A549 (cell line): Measurements from ENCODE around the gene LGALS3BP. TPM values are rescaled to one million over a fixed set of nuclear protein-coding genes. Genes with fewer than 3 reads are reported as not detected.

Experiments used
- ATAC-seq, 2 experiments: fragments of 200-7000 bp in 1 of 2; fragments of >200 bp in 1 of 2; cut with Nextera tagmentation in 1 of 2; cut with Tn5 transposase in 1 of 2; 3 replicates each; pipeline versions ENCODE4 v1.8.0 to v1.9.1; 2018 to 2020; ENCODE audit warnings: mild to moderate bottlenecking in 1 of 2, moderate library complexity in 1 of 2
- CTCF ChIA-PET: fragments of 300-600 bp; sonication (Branson Sonifier 250); formaldehyde crosslinking; extraction: SDS; loops from one replicate; lab custom pipeline; 2021; ENCODE audit warnings: antibody characterized with exemption, inconsistent platforms; lab: Yijun Ruan, JAX
- POLR2A ChIA-PET: fragments of 350-600 bp; formaldehyde crosslinking; extraction: SDS; loops from one replicate; lab custom pipeline; 2021; ENCODE audit warnings: antibody characterized with exemption, inconsistent platforms; lab: Yijun Ruan, JAX
- DNase-seq, 2 experiments: peaks; one replicate each; pipeline versions ENCODE4 v3.0.0 to v3.0.0-alpha.2; 2011 to 2016; ENCODE audit warnings: low read depth in 1 of 2, low spot score in 1 of 2
- FAIRE-seq: peaks from 2 replicates; lab custom pipeline; 2011; peaks lifted over from hg19 to GRCh38; lab: Jason Lieb, UNC
- H3K27ac ChIP-seq, 2 experiments: fragments of >200 bp; sonication (Bioruptor Twin); formaldehyde crosslinking; 3 replicates each; pipeline ENCODE4 v1.5.1; 2016 to 2017
- H3K4me1 ChIP-seq: fragments of >200 bp; sonication (Bioruptor Twin); formaldehyde crosslinking; 3 replicates; pipeline ENCODE4 v1.6.1; 2016
- H3K4me2 ChIP-seq: fragments of >200 bp; sonication (Bioruptor Twin); formaldehyde crosslinking; 3 replicates; pipeline ENCODE4 v1.6.1; 2016
- H3K4me3 ChIP-seq: fragments of >200 bp; sonication (Bioruptor Twin); formaldehyde crosslinking; 3 replicates; pipeline ENCODE4 v1.5.1; 2016
- H3K9me3 ChIP-seq: fragments of >200 bp; sonication (Bioruptor Twin); formaldehyde crosslinking; 3 replicates; pipeline ENCODE4 v1.6.1; 2016
- BHLHE40 ChIP-seq: IDR thresholded peaks from 2 replicates; pipeline ENCODE4 v1.6.1; 2012; ENCODE audit warnings: low read depth, low read length, inconsistent platforms
- CEBPB ChIP-seq, 2 experiments: fragments of >200 bp in 1 of 2; sonication (Bioruptor Twin) in 1 of 2; formaldehyde crosslinking in 1 of 2; IDR thresholded peaks; 2 replicates each; pipeline ENCODE4 v1.6.1; 2012 to 2016
- EHF ChIP-seq: fragments of 250-450 bp; sonication (Bioruptor Pico); IDR thresholded peaks from 2 replicates; pipeline ENCODE4 v1.5.0; 2020; ENCODE audit warnings: mild to moderate bottlenecking
- EHMT2 ChIP-seq: fragments of 200-600 bp; sonication (generic); IDR thresholded peaks from 2 replicates; pipeline ENCODE4 v1.6.1; 2016; ENCODE audit warnings: antibody characterized with exemption, low read depth, mild to moderate bottlenecking, moderate library complexity
- FOSL2 ChIP-seq, 2 experiments: fragments of 450-650 bp in 1 of 2; fragments of >200 bp in 1 of 2; sonication (Bioruptor Twin) in 1 of 2; formaldehyde crosslinking; IDR thresholded peaks; 2 replicates each; pipeline versions ENCODE4 v1.5.0 to v1.6.1; 2016 to 2020; ENCODE audit warnings: mild to moderate bottlenecking in 1 of 2, moderate library complexity in 1 of 2
- GATA3 ChIP-seq: IDR thresholded peaks from 2 replicates; pipeline ENCODE4 v1.6.1; 2012; ENCODE audit warnings: borderline replicate concordance
- HEYL ChIP-seq: fragments of 250-450 bp; sonication (Bioruptor Pico); IDR thresholded peaks from 2 replicates; pipeline ENCODE4 v1.8.0; 2021; ENCODE audit warnings: mild to moderate bottlenecking, moderate library complexity
- HOXB13 ChIP-seq: fragments of 250-450 bp; sonication (Bioruptor Pico); IDR thresholded peaks from 2 replicates; pipeline ENCODE4 v1.5.0; 2020; ENCODE audit warnings: low read depth, mild to moderate bottlenecking, moderate library complexity
- HOXB5 ChIP-seq: fragments of 250-450 bp; sonication (Bioruptor Pico); IDR thresholded peaks from 2 replicates; pipeline ENCODE4 v1.5.0; 2020; ENCODE audit warnings: mild to moderate bottlenecking, moderate library complexity
- JUN ChIP-seq, 2 experiments: fragments of >200 bp; sonication (Bioruptor Twin); formaldehyde crosslinking; IDR thresholded peaks; 2 replicates in 1 of 2; 3 replicates in 1 of 2; pipeline ENCODE4 v1.6.1; 2016 to 2017
- JUNB ChIP-seq: fragments of >200 bp; sonication (Bioruptor Twin); formaldehyde crosslinking; IDR thresholded peaks from 2 replicates; pipeline ENCODE4 v1.6.1; 2016
- MAFK ChIP-seq: fragments of 450-650 bp; IDR thresholded peaks from 2 replicates; pipeline ENCODE4 v1.6.1; 2014; ENCODE audit not compliant: partially characterized antibody
- MAZ ChIP-seq: fragments of 150-350 bp; IDR thresholded peaks from 2 replicates; pipeline ENCODE4 v1.6.1; 2014; ENCODE audit warnings: antibody characterized with exemption, low read depth, low read length, borderline replicate concordance
- MYC ChIP-seq: IDR thresholded peaks from 2 replicates; pipeline ENCODE4 v1.6.1; 2012; ENCODE audit warnings: mild to moderate bottlenecking, inconsistent platforms, low read length, improper control_type of control experiment, borderline replicate concordance
- RAD21 ChIP-seq, 2 experiments: fragments of >200 bp in 1 of 2; sonication (Bioruptor Twin) in 1 of 2; formaldehyde crosslinking in 1 of 2; IDR thresholded peaks in 1 of 2; conservative IDR thresholded peaks in 1 of 2; 2 replicates in 1 of 2; 3 replicates in 1 of 2; pipeline ENCODE4 v1.6.1; 2012 to 2018; ENCODE audit warnings: inconsistent platforms in 1 of 2
- SMC3 ChIP-seq: fragments of >200 bp; sonication (Bioruptor Twin); formaldehyde crosslinking; IDR thresholded peaks from 3 replicates; pipeline ENCODE4 v1.6.1; 2018; ENCODE audit warnings: inconsistent platforms
- SREBF2 ChIP-seq: fragments of 450-650 bp; IDR thresholded peaks from 2 replicates; pipeline ENCODE4 v1.6.1; 2014; ENCODE audit warnings: mild to moderate bottlenecking, moderate library complexity
- TFCP2L1 ChIP-seq: fragments of 250-450 bp; sonication (Bioruptor Pico); IDR thresholded peaks from 2 replicates; pipeline ENCODE4 v1.5.0; 2021; ENCODE audit warnings: mild to moderate bottlenecking
- ZC3H11A ChIP-seq: fragments of 450-650 bp; IDR thresholded peaks from 2 replicates; pipeline ENCODE4 v1.6.1; 2014; ENCODE audit warnings: antibody characterized with exemption, mild to moderate bottlenecking
- WGBS: methylation state at CpG from one replicate; pipeline ENCODE4 v1.1.6; 2017; ENCODE audit errors: missing lambda C conversion rate; 5-methylcytosine and 5-hydroxymethylcytosine counted together
- polyA plus RNA-seq, 4 experiments: library from polyadenylated mRNA; depleted of rRNA in 3 of 4; stranded (reverse); fragments of >200 nt; fragmentation: RNase III in 1 of 4; extraction: RNeasy Plus Mini Kit Qiagen cat#74134 plus additional on column Dnase treatment in 1 of 4; gene quantifications; 2 replicates in 3 of 4; 3 replicates in 1 of 4; pipeline ENCODE4 v1.2.3, GENCODE V29; 2011 to 2017
- TF ChIP-seq, protein P1 (sequence below): fragments of 250-450 bp; sonication (Bioruptor Pico); IDR thresholded peaks from 2 replicates; pipeline ENCODE4 v1.5.0; 2020; ENCODE audit warnings: low read depth, mild to moderate bottlenecking, moderate library complexity
- TF ChIP-seq, protein P2 (sequence below): fragments of 150-350 bp; IDR thresholded peaks from 2 replicates; pipeline ENCODE4 v1.6.1; 2014; ENCODE audit warnings: low read depth, mild to moderate bottlenecking, low read length
- TF ChIP-seq, protein P3 (sequence below): IDR thresholded peaks from 2 replicates; pipeline ENCODE4 v1.6.1; 2012
- TF ChIP-seq, protein P4 (sequence below): IDR thresholded peaks from 2 replicates; pipeline ENCODE4 v1.6.1; 2012
- TF ChIP-seq, protein P5 (sequence below): fragments of >200 bp; sonication (Bioruptor Twin); formaldehyde crosslinking; IDR thresholded peaks from 3 replicates; pipeline ENCODE4 v1.5.1; 2016
- TF ChIP-seq, protein P6 (sequence below): fragments of 450-650 bp; IDR thresholded peaks from 2 replicates; pipeline ENCODE4 v1.6.1; 2014; ENCODE audit warnings: antibody characterized with exemption
- TF ChIP-seq, protein P7 (sequence below): IDR thresholded peaks from 2 replicates; pipeline ENCODE4 v1.6.1; 2012; ENCODE audit warnings: low read depth, borderline replicate concordance

LGALS3BP gene
- polyA plus RNA-seq, 2 of the 4 experiments (the other 2 are of a cell fraction): 28.3 to 60.0 TPM

DNA sequence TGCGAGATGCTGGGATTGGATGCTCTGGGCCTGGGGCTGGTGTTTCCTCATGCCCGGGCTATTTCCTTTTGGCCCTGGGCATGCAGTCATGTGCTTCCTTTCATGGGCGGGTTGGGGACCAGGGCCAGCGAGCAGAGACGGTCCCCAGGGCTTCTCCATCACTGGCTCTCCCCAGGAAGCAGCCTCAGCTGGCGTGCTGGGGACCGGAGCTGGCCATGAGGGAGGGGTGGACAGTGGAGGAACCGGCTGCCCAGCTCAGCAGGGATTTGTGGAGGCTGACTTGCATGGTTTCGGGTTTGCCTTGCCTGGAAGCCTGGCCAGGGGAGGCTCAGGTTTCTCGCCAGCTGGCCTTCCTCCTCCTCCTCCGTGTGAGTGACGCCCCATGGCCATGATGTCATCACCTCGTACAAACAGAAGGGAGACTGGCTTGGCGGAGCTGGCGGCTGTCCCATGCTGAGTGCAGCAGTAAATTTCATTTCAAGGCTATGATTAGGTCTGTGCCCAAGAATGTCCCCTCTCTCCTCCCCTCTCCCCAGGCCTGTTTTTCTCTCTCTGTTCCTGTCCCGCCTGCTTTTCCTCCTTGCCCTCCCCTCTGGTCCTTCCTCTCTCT is 45.7 kb downstream of the LGALS3BP start (continued):
- TF ChIP-seq, protein P1, sequence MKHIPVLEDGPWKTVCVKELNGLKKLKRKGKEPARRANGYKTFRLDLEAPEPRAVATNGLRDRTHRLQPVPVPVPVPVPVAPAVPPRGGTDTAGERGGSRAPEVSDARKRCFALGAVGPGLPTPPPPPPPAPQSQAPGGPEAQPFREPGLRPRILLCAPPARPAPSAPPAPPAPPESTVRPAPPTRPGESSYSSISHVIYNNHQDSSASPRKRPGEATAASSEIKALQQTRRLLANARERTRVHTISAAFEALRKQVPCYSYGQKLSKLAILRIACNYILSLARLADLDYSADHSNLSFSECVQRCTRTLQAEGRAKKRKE (CRISPR knock-in tag): no peak
- TF ChIP-seq MAFK: peak; percentile 96

DNA sequence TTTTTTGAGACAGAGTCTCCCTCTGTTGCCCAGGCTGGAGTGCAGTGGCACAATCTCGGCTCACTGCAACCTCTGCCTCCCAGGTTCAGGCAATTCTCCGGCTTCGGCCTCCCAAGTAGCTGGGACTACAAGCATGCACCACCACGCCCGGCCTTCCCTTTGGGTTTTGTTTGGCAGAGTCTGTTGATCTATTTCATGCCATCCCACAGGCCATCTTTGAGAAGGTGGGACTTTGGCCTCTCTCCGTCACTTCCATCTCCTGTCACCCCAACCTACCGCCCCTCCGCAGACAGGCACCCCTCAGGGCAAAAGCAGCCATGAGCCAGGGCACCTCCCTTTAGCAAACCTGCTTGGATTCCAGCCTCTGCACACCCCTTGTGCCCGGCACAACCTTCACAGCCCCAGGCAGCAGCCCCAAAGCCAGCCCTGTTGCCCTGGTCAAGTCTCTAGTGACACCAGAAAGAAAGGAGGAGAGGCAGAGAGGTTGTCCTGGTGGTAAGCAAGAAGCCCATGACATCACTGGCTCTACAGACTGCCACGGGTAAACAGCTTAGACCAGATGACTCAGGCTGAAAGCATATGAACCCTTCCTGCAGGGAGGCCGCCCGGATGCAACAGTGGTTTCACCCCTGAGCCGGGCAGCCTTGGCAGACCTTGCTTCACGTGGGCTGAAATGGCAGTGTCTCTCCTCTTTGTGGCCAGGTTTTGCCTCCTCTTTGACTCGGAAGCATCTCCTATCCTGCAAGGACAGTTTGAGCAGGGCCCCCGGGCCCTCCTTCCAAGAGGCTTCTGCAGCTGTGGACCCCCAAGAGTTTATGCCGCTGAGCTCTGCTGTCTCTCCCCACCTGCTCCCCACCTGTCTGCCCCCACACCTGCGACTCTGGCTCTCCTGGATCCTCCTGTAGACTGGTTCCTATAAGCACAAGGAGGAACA is 46.4 kb downstream of the LGALS3BP start:
- DNase-seq (peak; percentile 96 to 99), FAIRE-seq (peak; percentile 98), ATAC-seq (peak; percentile 78 to 86)
- Histone ChIP-seq H3K27ac (peak overlapping the region; percentile 91 to 97), H3K4me3 (peak overlapping the region; percentile 26), H3K4me1 (peaks cover 56% of the 10 kb centered on the region), H3K4me2 (peak overlapping the region; percentile 89), H3K9me3 (no peaks in the 10 kb centered on the region)
- 32% methylated on average over 18 of the region's 18 CpGs for WGBS
- CTCF ChIA-PET: interaction anchor here (0.8 to 13.7 kb wide), 5 partner anchors 25 to 67 kb away, joined by 3 to 169 read pairs (median 7); no protein-coding TSS in a partner anchor
- POLR2A ChIA-PET: interaction anchor here (0.6 to 3.5 kb wide), 7 partner anchors 9 to 94 kb away, joined by 3 to 20 read pairs (median 5); partner anchors contain the start of gene TIMP2
- TF ChIP-seq, protein P2, sequence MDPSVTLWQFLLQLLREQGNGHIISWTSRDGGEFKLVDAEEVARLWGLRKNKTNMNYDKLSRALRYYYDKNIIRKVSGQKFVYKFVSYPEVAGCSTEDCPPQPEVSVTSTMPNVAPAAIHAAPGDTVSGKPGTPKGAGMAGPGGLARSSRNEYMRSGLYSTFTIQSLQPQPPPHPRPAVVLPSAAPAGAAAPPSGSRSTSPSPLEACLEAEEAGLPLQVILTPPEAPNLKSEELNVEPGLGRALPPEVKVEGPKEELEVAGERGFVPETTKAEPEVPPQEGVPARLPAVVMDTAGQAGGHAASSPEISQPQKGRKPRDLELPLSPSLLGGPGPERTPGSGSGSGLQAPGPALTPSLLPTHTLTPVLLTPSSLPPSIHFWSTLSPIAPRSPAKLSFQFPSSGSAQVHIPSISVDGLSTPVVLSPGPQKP: no peak
- peak; percentile 67; the same call in 1 of the 2 replicates for TF ChIP-seq JUNB
- peak; percentile 78 for TF ChIP-seq FOSL2 (IDR thresholded peaks at IDR 0.05)
- peak; percentile 93 for TF ChIP-seq FOSL2 (CRISPR knock-in tag; IDR thresholded peaks at IDR 0.05)
- TF ChIP-seq MAFK: peak; percentile 45
- 0 out of 2 replicates have a peak, but pooled peaks have one; percentile 69 for TF ChIP-seq HOXB13 (CRISPR knock-in tag)
- TF ChIP-seq MYC: peak; percentile 40; the same call in 1 of the 2 replicates
- no peak for TF ChIP-seq TFCP2L1 (CRISPR knock-in tag)
- TF ChIP-seq CEBPB (IDR thresholded peaks at IDR 0.05): peak in 1 of 2 experiments; percentile 65; a peak in 1 of 4 replicates
- TF ChIP-seq RAD21 (conservative IDR thresholded peaks at IDR 0.05 in 1 of 2, IDR thresholded peaks at IDR 0.05 in 1 of 2): 0 out of 5 replicates have a peak, but pooled peaks of 1 of the 2 experiments have one; percentile 16
- TF ChIP-seq, protein P3, sequence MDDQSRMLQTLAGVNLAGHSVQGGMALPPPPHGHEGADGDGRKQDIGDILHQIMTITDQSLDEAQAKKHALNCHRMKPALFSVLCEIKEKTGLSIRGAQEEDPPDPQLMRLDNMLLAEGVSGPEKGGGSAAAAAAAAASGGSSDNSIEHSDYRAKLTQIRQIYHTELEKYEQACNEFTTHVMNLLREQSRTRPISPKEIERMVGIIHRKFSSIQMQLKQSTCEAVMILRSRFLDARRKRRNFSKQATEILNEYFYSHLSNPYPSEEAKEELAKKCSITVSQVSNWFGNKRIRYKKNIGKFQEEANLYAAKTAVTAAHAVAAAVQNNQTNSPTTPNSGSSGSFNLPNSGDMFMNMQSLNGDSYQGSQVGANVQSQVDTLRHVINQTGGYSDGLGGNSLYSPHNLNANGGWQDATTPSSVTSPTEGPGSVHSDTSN: 0 out of 2 replicates have a peak, but pooled peaks have one; percentile 37
- no peak for TF ChIP-seq MAZ
- TF ChIP-seq HEYL: peak; percentile 16; the same call in 1 of the 2 replicates
- TF ChIP-seq BHLHE40: no peak
- peak in 1 of 2 experiments; percentile 56; a peak in 3 of 5 replicates for TF ChIP-seq JUN (IDR thresholded peaks at IDR 0.05)
- TF ChIP-seq EHMT2: no peak
- TF ChIP-seq EHF (CRISPR knock-in tag): no peak
- TF ChIP-seq, protein P4, sequence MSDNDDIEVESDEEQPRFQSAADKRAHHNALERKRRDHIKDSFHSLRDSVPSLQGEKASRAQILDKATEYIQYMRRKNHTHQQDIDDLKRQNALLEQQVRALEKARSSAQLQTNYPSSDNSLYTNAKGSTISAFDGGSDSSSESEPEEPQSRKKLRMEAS: peak; percentile 91
- no peak for TF ChIP-seq SMC3
- TF ChIP-seq, protein P1 (CRISPR knock-in tag): no peak
- TF ChIP-seq HOXB5: peak; percentile 17; the same call in 1 of the 2 replicates
- TF ChIP-seq SREBF2: no peak
- TF ChIP-seq, protein P5, sequence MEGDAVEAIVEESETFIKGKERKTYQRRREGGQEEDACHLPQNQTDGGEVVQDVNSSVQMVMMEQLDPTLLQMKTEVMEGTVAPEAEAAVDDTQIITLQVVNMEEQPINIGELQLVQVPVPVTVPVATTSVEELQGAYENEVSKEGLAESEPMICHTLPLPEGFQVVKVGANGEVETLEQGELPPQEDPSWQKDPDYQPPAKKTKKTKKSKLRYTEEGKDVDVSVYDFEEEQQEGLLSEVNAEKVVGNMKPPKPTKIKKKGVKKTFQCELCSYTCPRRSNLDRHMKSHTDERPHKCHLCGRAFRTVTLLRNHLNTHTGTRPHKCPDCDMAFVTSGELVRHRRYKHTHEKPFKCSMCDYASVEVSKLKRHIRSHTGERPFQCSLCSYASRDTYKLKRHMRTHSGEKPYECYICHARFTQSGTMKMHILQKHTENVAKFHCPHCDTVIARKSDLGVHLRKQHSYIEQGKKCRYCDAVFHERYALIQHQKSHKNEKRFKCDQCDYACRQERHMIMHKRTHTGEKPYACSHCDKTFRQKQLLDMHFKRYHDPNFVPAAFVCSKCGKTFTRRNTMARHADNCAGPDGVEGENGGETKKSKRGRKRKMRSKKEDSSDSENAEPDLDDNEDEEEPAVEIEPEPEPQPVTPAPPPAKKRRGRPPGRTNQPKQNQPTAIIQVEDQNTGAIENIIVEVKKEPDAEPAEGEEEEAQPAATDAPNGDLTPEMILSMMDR: no peak
- TF ChIP-seq GATA3: peak; percentile 70; the same call in 1 of the 2 replicates
- TF ChIP-seq, protein P6, sequence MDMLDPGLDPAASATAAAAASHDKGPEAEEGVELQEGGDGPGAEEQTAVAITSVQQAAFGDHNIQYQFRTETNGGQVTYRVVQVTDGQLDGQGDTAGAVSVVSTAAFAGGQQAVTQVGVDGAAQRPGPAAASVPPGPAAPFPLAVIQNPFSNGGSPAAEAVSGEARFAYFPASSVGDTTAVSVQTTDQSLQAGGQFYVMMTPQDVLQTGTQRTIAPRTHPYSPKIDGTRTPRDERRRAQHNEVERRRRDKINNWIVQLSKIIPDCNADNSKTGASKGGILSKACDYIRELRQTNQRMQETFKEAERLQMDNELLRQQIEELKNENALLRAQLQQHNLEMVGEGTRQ: peak; percentile 48
- TF ChIP-seq, protein P7, sequence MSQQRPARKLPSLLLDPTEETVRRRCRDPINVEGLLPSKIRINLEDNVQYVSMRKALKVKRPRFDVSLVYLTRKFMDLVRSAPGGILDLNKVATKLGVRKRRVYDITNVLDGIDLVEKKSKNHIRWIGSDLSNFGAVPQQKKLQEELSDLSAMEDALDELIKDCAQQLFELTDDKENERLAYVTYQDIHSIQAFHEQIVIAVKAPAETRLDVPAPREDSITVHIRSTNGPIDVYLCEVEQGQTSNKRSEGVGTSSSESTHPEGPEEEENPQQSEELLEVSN: peak; percentile 75; the same call in 1 of the 2 replicates
- TF ChIP-seq ZC3H11A: no peak
